GM21529 (cell line): Measurements from ENCODE around the gene FGF2.
"Not testable (repeated sequence)": the region's sequence is repeated elsewhere in the genome, so short reads cannot be mapped to it uniquely, and the experiment has no call there.

Experiments used
- ATAC-seq: cut with Tn5 transposase; IDR thresholded peaks from one replicate; pipeline ENCODE4 v1.9.1; 2021; ENCODE audit not compliant: unreplicated experiment

The FGF2 gene

DNA sequence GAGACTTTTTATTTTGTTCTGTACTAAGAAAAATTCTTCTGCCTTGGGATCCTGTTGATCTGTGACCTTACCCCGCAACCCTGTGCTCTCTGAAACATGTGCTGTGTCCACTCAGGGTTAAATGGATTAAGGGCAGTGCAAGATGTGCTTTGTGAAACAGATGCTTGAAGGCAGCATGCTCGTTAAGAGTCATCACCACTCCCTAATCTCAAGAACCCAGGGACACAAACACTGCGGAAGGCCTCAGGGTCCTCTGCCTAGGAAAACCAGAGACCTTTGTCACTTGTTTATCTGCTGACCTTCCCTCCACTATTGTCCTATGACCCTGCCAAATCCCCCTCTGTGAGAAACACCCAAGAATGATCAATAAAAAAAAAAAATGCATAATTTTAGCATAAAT lies 13.8 kb upstream of the FGF2 start:
- ATAC-seq, result not testable (repeated sequence)

GRCh38 chr4:122814426-122814825 lies 12.2 kb upstream of the FGF2 start:
- ATAC-seq, result peak; percentile 100

- ATAC-seq, result no peak
These were observed 11.4 kb upstream of the FGF2 start for GRCh38 chr4:122815248-122815647.

DNA sequence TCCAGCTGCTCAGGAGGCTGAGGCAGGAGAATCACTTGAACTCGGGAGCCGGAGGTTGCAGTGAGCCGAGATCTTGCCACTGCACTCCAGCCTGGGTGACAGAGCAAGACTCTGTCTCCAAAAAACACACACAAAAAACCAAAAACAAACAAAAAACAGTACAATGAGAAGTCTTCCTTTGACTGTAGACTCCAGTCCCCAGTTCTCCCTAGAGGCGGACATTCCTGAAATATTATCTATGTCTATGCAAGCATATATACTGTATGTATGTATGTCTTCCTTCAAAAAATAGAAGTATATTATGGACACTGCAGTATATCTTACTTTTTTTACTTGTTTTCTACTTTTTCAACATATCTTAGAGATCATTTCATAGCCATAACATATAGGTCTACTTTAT lies 10.2 kb upstream of the FGF2 start:
- no peak for ATAC-seq

- no peak for ATAC-seq
These were observed 6.8 kb upstream of the FGF2 start for GRCh38 chr4:122819708-122820449.

GRCh38 chr4:122821092-122821491 lies 5.5 kb upstream of the FGF2 start:
- no peak for ATAC-seq

- no peak for ATAC-seq
These were observed 4.2 kb upstream of the FGF2 start for GRCh38 chr4:122822466-122822865.

DNA sequence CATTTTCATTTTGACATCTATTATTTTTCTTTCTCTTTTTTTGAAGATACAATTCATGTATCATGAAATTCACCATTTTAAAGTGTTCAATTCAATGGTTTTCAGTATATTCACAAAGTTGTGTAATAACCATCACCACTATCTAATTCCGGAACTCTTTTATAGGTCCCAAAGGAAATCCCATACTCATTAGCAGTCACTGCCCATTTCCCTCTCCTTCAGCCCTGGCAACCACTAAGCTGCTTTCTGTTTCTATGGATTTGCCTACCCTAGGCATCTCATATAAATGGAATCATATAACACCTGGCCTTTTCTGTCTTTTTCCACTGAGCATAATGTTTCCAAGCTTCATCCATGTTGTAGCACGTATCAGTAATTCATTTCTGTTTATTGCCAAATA lies 3.2 kb upstream of the FGF2 start:
- ATAC-seq, result no peak

GRCh38 chr4:122824616-122825015 lies 2.0 kb upstream of the FGF2 start:
- ATAC-seq, result no peak

DNA sequence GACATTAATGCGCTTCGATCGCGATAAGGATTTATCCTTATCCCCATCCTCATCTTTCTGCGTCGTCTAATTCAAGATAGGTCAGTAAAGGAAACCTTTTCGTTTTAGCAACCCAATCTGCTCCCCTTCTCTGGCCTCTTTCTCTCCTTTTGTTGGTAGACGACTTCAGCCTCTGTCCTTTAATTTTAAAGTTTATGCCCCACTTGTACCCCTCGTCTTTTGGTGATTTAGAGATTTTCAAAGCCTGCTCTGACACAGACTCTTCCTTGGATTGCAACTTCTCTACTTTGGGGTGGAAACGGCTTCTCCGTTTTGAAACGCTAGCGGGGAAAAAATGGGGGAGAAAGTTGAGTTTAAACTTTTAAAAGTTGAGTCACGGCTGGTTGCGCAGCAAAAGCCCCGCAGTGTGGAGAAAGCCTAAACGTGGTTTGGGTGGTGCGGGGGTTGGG lies 528 bp upstream of the FGF2 start:
- ATAC-seq, result no peak

- peak; percentile 53 for ATAC-seq
These were observed 737 bp downstream of the FGF2 start for GRCh38 chr4:122827258-122827878.

GRCh38 chr4:122827879-122828601 lies 1.4 kb downstream of the FGF2 start:
- peak; percentile 90 for ATAC-seq

DNA sequence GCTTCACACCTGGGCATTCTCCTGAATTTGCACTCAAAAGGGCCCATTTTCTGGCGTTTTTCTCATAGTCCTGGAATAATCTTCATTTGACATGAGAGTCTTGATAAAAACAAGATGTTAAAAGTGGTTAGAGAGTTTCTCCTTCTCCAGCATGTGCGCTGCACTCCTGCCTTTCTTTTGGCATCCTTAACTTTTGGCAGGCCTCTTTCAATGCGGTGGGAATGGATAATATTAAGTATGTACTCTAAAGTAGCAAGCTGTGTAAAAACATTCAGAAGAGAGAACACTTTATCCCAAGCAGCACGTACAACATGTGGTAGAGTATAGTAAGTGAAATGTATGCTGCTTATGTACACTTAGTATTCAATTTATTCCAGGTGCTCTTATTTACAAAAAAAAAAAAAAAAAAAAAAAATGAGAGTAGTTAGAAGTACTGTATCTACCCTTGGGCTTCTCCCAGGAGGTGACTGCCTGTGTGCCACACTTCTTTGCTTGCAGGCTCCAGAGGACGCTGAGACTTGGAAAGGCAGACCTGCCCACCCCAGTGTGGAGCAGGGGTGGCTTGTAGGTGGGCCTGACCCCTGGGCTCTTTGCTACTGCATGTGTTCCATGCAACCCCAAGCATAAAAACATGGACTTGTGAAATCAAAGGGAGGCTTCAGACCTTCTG lies 3.9 kb downstream of the FGF2 start:
- no peak for ATAC-seq

- ATAC-seq, result no peak
These were observed 5.0 kb downstream of the FGF2 start for GRCh38 chr4:122831515-122832196.

DNA sequence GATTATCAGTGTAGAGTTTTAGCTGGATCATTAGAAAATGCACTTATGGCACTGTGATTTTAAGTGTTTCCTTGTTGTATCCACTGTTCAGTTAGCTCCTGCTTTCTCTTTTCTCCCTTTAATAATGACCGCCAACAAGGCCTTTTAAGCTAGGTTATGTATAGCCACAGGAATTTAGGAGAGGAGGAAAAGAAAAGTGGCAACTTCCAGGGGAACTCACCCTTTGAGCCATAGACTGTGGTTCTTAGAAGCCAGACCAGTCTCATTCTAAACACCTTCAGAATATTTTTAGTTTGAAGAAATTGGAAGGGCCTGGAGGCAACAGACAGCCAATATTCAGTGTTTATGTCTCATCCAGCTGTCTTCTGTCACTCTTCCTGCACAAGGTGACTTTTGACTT lies 6.1 kb downstream of the FGF2 start:
- ATAC-seq, result no peak

- ATAC-seq, result no peak
These were observed 7.4 kb downstream of the FGF2 start for GRCh38 chr4:122833999-122834398.

DNA sequence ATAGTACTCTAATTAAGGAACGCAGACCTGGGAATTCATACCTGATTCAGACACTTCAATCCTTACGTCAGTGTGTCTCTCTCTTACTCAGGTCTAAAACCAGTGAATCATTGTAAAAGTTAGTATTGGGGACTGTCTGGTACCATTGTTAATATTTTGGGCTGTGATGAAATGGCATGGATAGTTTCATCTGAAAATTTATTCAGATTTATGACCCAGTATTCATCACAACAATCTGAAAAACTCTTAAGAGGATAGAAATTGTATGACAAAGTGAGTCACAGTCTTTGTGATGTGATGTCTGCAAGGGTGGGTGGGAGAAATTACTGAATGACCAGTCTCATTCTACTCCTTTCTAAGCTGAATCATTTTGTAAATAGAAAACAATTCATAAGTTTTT lies 10.3 kb downstream of the FGF2 start:
- ATAC-seq, result no peak

- ATAC-seq, result no peak
These were observed 11.4 kb downstream of the FGF2 start for GRCh38 chr4:122838034-122838433.

GRCh38 chr4:122842392-122842791 lies 15.8 kb downstream of the FGF2 start:
- no peak for ATAC-seq

DNA sequence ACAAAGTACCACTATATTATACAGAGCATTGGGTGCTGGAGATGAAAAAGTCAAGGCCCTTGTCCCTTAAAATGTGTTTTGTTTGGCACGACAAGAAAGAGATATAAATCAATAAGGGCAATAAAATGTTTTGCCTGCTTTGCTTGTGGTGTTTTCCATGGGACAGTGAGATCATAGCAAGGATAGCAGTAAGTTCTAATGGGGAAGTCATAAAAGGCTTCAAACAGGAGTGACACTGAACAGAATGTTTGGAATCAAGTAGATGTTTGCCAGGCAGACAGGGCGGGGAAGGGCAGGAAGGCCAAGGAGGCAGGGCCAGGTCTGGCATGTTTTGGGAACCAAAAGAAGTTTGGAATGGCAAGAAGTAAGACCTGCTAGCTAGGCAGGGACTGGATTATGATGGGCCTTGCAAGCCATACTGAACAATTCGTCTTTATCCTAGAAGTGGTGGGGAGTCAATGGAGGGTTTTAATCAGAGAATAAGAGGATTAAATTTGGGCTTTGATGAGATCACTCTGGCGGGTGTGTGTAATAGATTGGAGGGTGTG lies 16.4 kb downstream of the FGF2 start:
- no peak for ATAC-seq

DNA sequence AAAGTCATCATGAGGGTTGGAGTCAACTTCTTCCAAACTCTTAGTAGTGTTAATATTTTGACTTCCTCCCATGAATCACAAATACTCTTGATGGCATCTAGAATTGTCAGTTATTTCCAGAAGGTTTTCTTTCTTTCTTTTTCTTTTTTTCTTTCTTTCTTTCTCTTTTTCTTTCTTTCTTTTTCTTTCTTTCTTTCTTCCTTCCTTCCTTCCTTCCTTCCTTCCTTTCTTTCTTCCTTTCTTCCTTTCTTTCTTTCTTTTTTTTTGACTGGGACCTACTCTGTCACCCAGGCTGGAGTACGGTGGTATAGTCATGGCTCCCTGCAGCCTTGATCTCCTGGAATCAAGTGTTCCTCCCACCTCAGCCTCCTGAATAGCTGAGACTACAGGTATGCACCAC lies 17.8 kb downstream of the FGF2 start:
- not testable (repeated sequence) for ATAC-seq
